Thoracic aorta (tissue), 2 donors: ENCODE results near the gene RIPK3. TPM values are rescaled to one million over a fixed set of nuclear protein-coding genes. Genes with fewer than 3 reads are reported as not detected.
A peak's percentile ranks its signal among the peaks of the same experiment; 100 is the strongest.

Experiments
- ATAC-seq: fragments of 150-250 bp; one replicate; pipeline ENCODE4 v1.8.0; 2017; ENCODE audit warnings: low read depth; ENCODE audit not compliant: insufficient number of reproducible peaks, low FRiP score
- DNase-seq: peaks from one replicate; pipeline ENCODE4 v3.0.0-alpha.2; 2020; ENCODE audit warnings: low spot score
- H3K27ac ChIP-seq, 2 donors: fragments of 200-600 bp; sonication (generic); 1 replicate in 1 of 2; 2 replicates in 1 of 2; pipeline ENCODE4 v1.5.1; 2016; ENCODE audit warnings: mild to moderate bottlenecking in 2 of 2, moderate library complexity in 2 of 2
- H3K27me3 ChIP-seq: fragments of 200-600 bp; sonication (generic); replicated peaks from 2 replicates; pipeline ENCODE4 v1.6.0; 2016; ENCODE audit warnings: mild to moderate bottlenecking; ENCODE audit not compliant: insufficient read depth
- H3K36me3 ChIP-seq: fragments of 200-600 bp; sonication (generic); one replicate; pipeline ENCODE4 v1.5.1; 2016
- H3K4me1 ChIP-seq, 2 donors: fragments of 200-600 bp; sonication (generic); 1 replicate in 1 of 2; 2 replicates in 1 of 2; pipeline versions ENCODE4 v1.5.1 to v1.6.0; 2016; ENCODE audit warnings: low read depth in 2 of 2, mild to moderate bottlenecking in 1 of 2; ENCODE audit not compliant: control insufficient read depth in 1 of 2
- H3K4me3 ChIP-seq: fragments of 200-600 bp; sonication (generic); 2 replicates; pipeline ENCODE4 v1.5.1; 2016; ENCODE audit warnings: mild to moderate bottlenecking
- H3K9me3 ChIP-seq: fragments of 200-600 bp; sonication (generic); 2 replicates; pipeline ENCODE4 v1.5.1; 2016
- CTCF ChIP-seq: fragments of 200-600 bp; sonication (generic); IDR thresholded peaks from one replicate; pipeline ENCODE4 v1.5.1; 2019; ENCODE audit warnings: antibody characterized with exemption
- total RNA-seq, 2 donors: library from RNA; depleted of rRNA; stranded (reverse); fragments of >200 nt; gene quantifications; one replicate each; pipeline versions ENCODE4 v1.1.0 to v1.2.3, GENCODE V29; 2016

RIPK3 gene
- total RNA-seq, 2 donors from 2014 or later, result 6.8 to 17.9 TPM

- Histone ChIP-seq H3K27ac (peak overlapping the region; percentile 98), H3K4me1 (peaks cover 10 to 38% of the 10 kb centered on the region in 2 donors), H3K4me3 (peak overlapping the region; percentile 97), H3K27me3 (no peaks in the 10 kb centered on the region), H3K36me3 (peaks cover 6% of the 10 kb centered on the region), H3K9me3 (no peaks in the 10 kb centered on the region)
- no peak for TF ChIP-seq CTCF
- ATAC-seq (no peak), DNase-seq (no peak)
Observed at GRCh38 chr14:24368562-24369252, 28.9 kb upstream of the RIPK3 start.

GRCh38 chr14:24368212-24368561 lies 28.4 kb upstream of the RIPK3 start:
- ATAC-seq (no peak), DNase-seq (no peak)
- Histone ChIP-seq H3K36me3 (peaks cover 6% of the 10 kb centered on the region), H3K27me3 (no peaks in the 10 kb centered on the region), H3K27ac (peak overlapping the region; percentile 98), H3K4me3 (peak overlapping the region; percentile 97), H3K9me3 (no peaks in the 10 kb centered on the region), H3K4me1 (peaks cover 10 to 38% of the 10 kb centered on the region in 2 donors)
- no peak for TF ChIP-seq CTCF

GRCh38 chr14:24367514-24368211 lies 27.9 kb upstream of the RIPK3 start, which contains the start of gene NFATC4:
Gene NFATC4 (plus strand): TSS chr14:24368184. CDS start chr14:24368341, 157 bp downstream.
- Histone ChIP-seq H3K4me3 (peak within 1 kb of the TSS; percentile 97), H3K9me3 (no peaks in the 10 kb centered on the region), H3K4me1 (peaks cover 10 to 38% of the 10 kb centered on the region in 2 donors), H3K27me3 (no peaks in the 10 kb centered on the region), H3K27ac (peak within 1 kb of the TSS; percentile 98), H3K36me3 (peaks cover 6% of the 10 kb centered on the region)
- TF ChIP-seq CTCF, result no peak
- peak; percentile 67 for DNase-seq
- ATAC-seq, result peak; percentile 59

GRCh38 chr14:24366721-24367513 lies 27.1 kb upstream of the RIPK3 start:
- no peak for TF ChIP-seq CTCF
- H3K27ac ChIP-seq, result peak overlapping the region; percentile 96 to 98
- H3K4me3 ChIP-seq, result peak overlapping the region; percentile 97
- no peaks in the 10 kb centered on the region for H3K9me3 ChIP-seq
- peaks cover 10 to 38% of the 10 kb centered on the region in 2 donors for H3K4me1 ChIP-seq
- H3K27me3 ChIP-seq, result no peaks in the 10 kb centered on the region
- peak; percentile 57 for ATAC-seq
- peak; percentile 59 for DNase-seq
- H3K36me3 ChIP-seq, result peaks cover under 1% of the 10 kb centered on the region

GRCh38 chr14:24366413-24366720 lies 26.6 kb upstream of the RIPK3 start:
- no peak for TF ChIP-seq CTCF
- Histone ChIP-seq H3K36me3 (no peaks in the 10 kb centered on the region), H3K4me1 (peaks cover 10 to 38% of the 10 kb centered on the region in 2 donors), H3K27ac (peak overlapping the region; percentile 96 to 98), H3K4me3 (peak overlapping the region; percentile 97), H3K27me3 (no peaks in the 10 kb centered on the region), H3K9me3 (no peaks in the 10 kb centered on the region)
- ATAC-seq (no peak), DNase-seq (no peak)
